DOHH2 (cell line): Measurements from ENCODE around the gene TNPO2.

Experiments used
- H3F3A ChIP-seq: fragments of 200-600 bp; sonication (generic), shearing (Covaris generic); 2 replicates; pipeline ENCODE4 v1.6.0; 2016; ENCODE audit warnings: antibody characterized with exemption, mild to moderate bottlenecking; ENCODE audit not compliant: control insufficient read depth, insufficient read depth
- H3K27ac ChIP-seq: fragments of 200-600 bp; sonication (generic); 2 replicates; pipeline ENCODE4 v1.5.1; 2014; ENCODE audit warnings: low read depth, mild to moderate bottlenecking, low read length, moderate library complexity
- H3K27me3 ChIP-seq: fragments of 200-600 bp; sonication (generic); 2 replicates; pipeline ENCODE4 v1.6.1; 2014; ENCODE audit warnings: mild to moderate bottlenecking, low read length, mixed read lengths; ENCODE audit not compliant: control insufficient read depth
- H3K36me3 ChIP-seq: fragments of 200-600 bp; sonication (generic); 2 replicates; pipeline ENCODE4 v1.6.1; 2014; ENCODE audit warnings: mild to moderate bottlenecking, low read length, moderate library complexity, mixed read lengths; ENCODE audit not compliant: control insufficient read depth
- H3K4me1 ChIP-seq: fragments of 200-600 bp; sonication (generic); 2 replicates; pipeline ENCODE4 v1.6.1; 2014; ENCODE audit warnings: mild to moderate bottlenecking, low read length, mixed read lengths; ENCODE audit not compliant: control insufficient read depth
- H3K4me2 ChIP-seq: fragments of 200-600 bp; sonication (generic); 2 replicates; pipeline ENCODE4 v1.6.0; 2014; ENCODE audit warnings: mild to moderate bottlenecking, low read length, moderate library complexity
- H3K4me3 ChIP-seq: fragments of 200-600 bp; sonication (generic); 2 replicates; pipeline ENCODE4 v1.5.1; 2014; ENCODE audit warnings: mild to moderate bottlenecking, low read length, mixed read lengths
- H3K79me2 ChIP-seq: fragments of 200-600 bp; sonication (generic); 2 replicates; pipeline ENCODE4 v1.6.1; 2014; ENCODE audit warnings: mild to moderate bottlenecking, low read length, mixed read lengths; ENCODE audit not compliant: control insufficient read depth
- H3K9me2 ChIP-seq: fragments of 200-600 bp; sonication (generic); replicated peaks from 2 replicates; pipeline ENCODE4 v1.6.1; 2014; ENCODE audit warnings: mild to moderate bottlenecking, low read length, mixed read lengths; ENCODE audit not compliant: control insufficient read depth
- H3K9me3 ChIP-seq: fragments of 200-600 bp; sonication (generic); 2 replicates; pipeline ENCODE4 v1.6.1; 2014; ENCODE audit warnings: antibody characterized with exemption, low read length, mixed read lengths; ENCODE audit not compliant: control insufficient read depth, insufficient read depth
- H4K20me1 ChIP-seq: fragments of 200-600 bp; sonication (generic); 2 replicates; pipeline ENCODE4 v1.6.0; 2014; ENCODE audit warnings: low read depth, mild to moderate bottlenecking, antibody characterized with exemption, low read length, moderate library complexity; ENCODE audit not compliant: control insufficient read depth, insufficient read depth
- CTCF ChIP-seq: fragments of 200-600 bp; sonication (generic); IDR thresholded peaks from one replicate; pipeline ENCODE4 v1.5.1; 2014; ENCODE audit warnings: antibody characterized with exemption, mild to moderate bottlenecking, low read depth, low read length; ENCODE audit not compliant: poor library complexity, severe bottlenecking
- EZH2phosphoT487 ChIP-seq: fragments of 200-600 bp; sonication (generic); IDR thresholded peaks from 2 replicates; pipeline ENCODE4 v1.6.1; 2017; ENCODE audit warnings: borderline replicate concordance, mild to moderate bottlenecking, antibody characterized with exemption, low read length, moderate library complexity, mixed read lengths

The TNPO2 gene

GRCh38 chr19:12723641-12724426 is at the start of gene TNPO2:
TNPO2 (minus strand) TSS chr19:12723932; CDS start chr19:12720977, 2,955 bp downstream.
- no peaks in the 10 kb centered on the region for H3K9me2 ChIP-seq
- peaks cover 6% of the 10 kb centered on the region; the same call in 1 of the 2 replicates for H4K20me1 ChIP-seq
- no peaks in the 10 kb centered on the region for H3K9me3 ChIP-seq
- peaks cover 51% of the 10 kb centered on the region for H3K4me1 ChIP-seq
- H3K27ac ChIP-seq = peak within 1 kb of the TSS; percentile 78
- peak within 1 kb of the TSS; percentile 83 for H3K4me2 ChIP-seq
- no peaks in the 10 kb centered on the region for H3K27me3 ChIP-seq
- peaks cover 58% of the 10 kb centered on the region for H3K36me3 ChIP-seq
- H3F3A ChIP-seq = peaks cover 17% of the 10 kb centered on the region
- peaks cover 68% of the 10 kb centered on the region for H3K79me2 ChIP-seq
- TF ChIP-seq CTCF (no peak), EZH2phosphoT487 (no peak)
- H3K4me3 ChIP-seq = peak within 1 kb of the TSS; percentile 96

- Histone ChIP-seq H3K9me2 (no peaks in the 10 kb centered on the region), H3K4me2 (no peak overlapping the region), H4K20me1 (no peaks in the 10 kb centered on the region)
Measured at GRCh38 chr19:12772323-12772722, 48.6 kb upstream of the TNPO2 start.

GRCh38 chr19:12770922-12771321 is 47.2 kb upstream of the TNPO2 start:
- H3K27ac ChIP-seq = no peak overlapping the region
- no peaks in the 10 kb centered on the region for H3K79me2 ChIP-seq
- no peak overlapping the region for H3K4me3 ChIP-seq
- H3K9me3 ChIP-seq = no peaks in the 10 kb centered on the region
- no peak overlapping the region for H3K4me2 ChIP-seq
- peaks cover 3% of the 10 kb centered on the region; the same call in 1 of the 2 replicates for H3K36me3 ChIP-seq
- peaks cover 11% of the 10 kb centered on the region for H3K4me1 ChIP-seq
- no peaks in the 10 kb centered on the region for H3K27me3 ChIP-seq
- peaks cover 7% of the 10 kb centered on the region; the same call in 1 of the 2 replicates for H3F3A ChIP-seq
- no peaks in the 10 kb centered on the region for H3K9me2 ChIP-seq
- TF ChIP-seq CTCF (no peak), EZH2phosphoT487 (no peak)
- no peaks in the 10 kb centered on the region for H4K20me1 ChIP-seq

More at GRCh38 chr19:12772323-12772722, 48.6 kb upstream of the TNPO2 start:
- peaks cover 7% of the 10 kb centered on the region; the same call in 1 of the 2 replicates for H3F3A ChIP-seq
- H3K27me3 ChIP-seq = no peaks in the 10 kb centered on the region
- TF ChIP-seq EZH2phosphoT487 = no peak
- TF ChIP-seq CTCF = no peak
- H3K36me3 ChIP-seq = peaks cover 3% of the 10 kb centered on the region; the same call in 1 of the 2 replicates
- no peak overlapping the region for H3K4me3 ChIP-seq
- no peaks in the 10 kb centered on the region for H3K79me2 ChIP-seq
- peaks cover 13% of the 10 kb centered on the region for H3K4me1 ChIP-seq
- H3K9me3 ChIP-seq = no peaks in the 10 kb centered on the region
- H3K27ac ChIP-seq = no peak overlapping the region
